A673 (cell line): ENCODE data around the gene WDR19. TPM values are rescaled to one million over a fixed set of nuclear protein-coding genes. Genes with fewer than 3 reads are reported as not detected.

Experiments
- BruUV-seq: library from RNA; stranded (reverse); fragments of 400-500 nt; replicated peaks from 2 replicates; lab custom pipeline; 2021; lab: Mats Ljungman, UMichigan
- CTCF ChIA-PET: fragments of 300-600 bp; sonication (Branson Sonifier 250); formaldehyde crosslinking; loops from one replicate; lab custom pipeline; 2022; ENCODE audit warnings: antibody characterized with exemption; lab: Charles Lee
- POLR2A ChIA-PET: fragments of 300-600 bp; sonication (Branson Sonifier 250); formaldehyde crosslinking; loops from one replicate; lab custom pipeline; 2022; ENCODE audit warnings: antibody characterized with exemption; ENCODE audit not compliant: low non-redundant PET; lab: Charles Lee
- DNase-seq: peaks from one replicate; pipeline ENCODE4 v3.0.0-alpha.2; 2015; ENCODE audit warnings: low spot score
- H3K27ac ChIP-seq: fragments of 200-600 bp; sonication (generic); 2 replicates; pipeline ENCODE4 v1.5.1; 2016; ENCODE audit warnings: mixed run types, low read depth, mild to moderate bottlenecking, mixed read lengths, antibody characterized with exemption, low read length; ENCODE audit not compliant: poor library complexity, severe bottlenecking
- H3K27me3 ChIP-seq: fragments of 200-600 bp; sonication (generic); replicated peaks from 2 replicates; pipeline ENCODE4 v1.6.1; 2017; ENCODE audit warnings: mixed run types, low read depth, mild to moderate bottlenecking, mixed read lengths, antibody characterized with exemption, low read length; ENCODE audit not compliant: insufficient read depth, poor library complexity
- H3K36me3 ChIP-seq: fragments of 200-600 bp; sonication (generic); 2 replicates; pipeline ENCODE4 v1.6.1; 2016; ENCODE audit warnings: mixed run types, mild to moderate bottlenecking, mixed read lengths, antibody characterized with exemption, low read length; ENCODE audit not compliant: insufficient read depth, poor library complexity, severe bottlenecking
- H3K4me1 ChIP-seq: fragments of 200-600 bp; sonication (generic); 2 replicates; pipeline ENCODE4 v1.6.1; 2017; ENCODE audit warnings: mixed run types, mild to moderate bottlenecking, mixed read lengths, antibody characterized with exemption, low read length; ENCODE audit not compliant: insufficient read depth, poor library complexity, severe bottlenecking
- H3K4me3 ChIP-seq: fragments of 200-600 bp; sonication (generic); 2 replicates; pipeline ENCODE4 v1.5.1; 2016; ENCODE audit warnings: low read depth, mixed run types, mild to moderate bottlenecking, mixed read lengths, low read length; ENCODE audit not compliant: poor library complexity, severe bottlenecking
- H3K9me3 ChIP-seq: fragments of 200-600 bp; sonication (generic); 2 replicates; pipeline ENCODE4 v1.6.1; 2016; ENCODE audit warnings: mixed run types, low read depth, mild to moderate bottlenecking, mixed read lengths, antibody characterized with exemption, low read length; ENCODE audit not compliant: poor library complexity, severe bottlenecking
- EZH2 ChIP-seq: fragments of 200-600 bp; sonication (generic); IDR thresholded peaks from 2 replicates; pipeline ENCODE4 v1.6.1; 2017; ENCODE audit warnings: borderline replicate concordance, low read depth, mild to moderate bottlenecking, mixed read lengths, antibody characterized with exemption, low read length; ENCODE audit not compliant: poor library complexity, severe bottlenecking
- intact Hi-C: fragments of 100-400 bp; cut with micrococcal nuclease; formaldehyde crosslinking; loops from one replicate; pipeline ENCODE4 v1.10.0; 2022; ENCODE audit not compliant: unreplicated experiment
- total RNA-seq: library from RNA; stranded (reverse); gene quantifications from 2 replicates; pipeline ENCODE4 v1.2.3, GENCODE V29; 2021
- TF ChIP-seq, protein P1 (sequence below): fragments of 300-800, 200-600 bp; sonication (generic); conservative IDR thresholded peaks from 2 replicates; pipeline ENCODE4 v1.5.1; 2017; ENCODE audit warnings: low read depth, mild to moderate bottlenecking, antibody characterized with exemption, low read length, moderate library complexity, mixed read lengths

The WDR19 gene
- total RNA-seq, 1 experiment from 2014 or later = 33.7 TPM

DNA sequence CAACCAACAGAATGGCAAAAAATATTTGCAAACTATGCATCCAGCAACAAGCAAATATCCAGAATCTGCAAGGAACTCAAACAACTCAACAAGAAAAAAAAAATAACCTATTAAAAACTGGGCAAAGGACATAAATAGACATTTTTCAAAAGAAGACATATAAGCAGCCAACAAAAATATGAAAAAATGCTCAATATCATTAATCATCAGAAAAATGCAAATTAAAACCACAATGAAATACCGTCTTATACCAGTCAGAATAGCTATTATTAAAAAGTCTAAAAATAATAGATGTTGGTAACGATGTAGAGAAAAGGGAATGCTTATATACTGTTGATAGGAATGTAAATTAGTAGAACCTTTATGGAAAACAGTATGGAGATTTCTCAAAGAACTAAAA lies 53.4 kb downstream of the WDR19 start:
- H3K4me1 ChIP-seq = no peaks in the 10 kb centered on the region
- no peak for DNase-seq
- TF ChIP-seq, protein P1, sequence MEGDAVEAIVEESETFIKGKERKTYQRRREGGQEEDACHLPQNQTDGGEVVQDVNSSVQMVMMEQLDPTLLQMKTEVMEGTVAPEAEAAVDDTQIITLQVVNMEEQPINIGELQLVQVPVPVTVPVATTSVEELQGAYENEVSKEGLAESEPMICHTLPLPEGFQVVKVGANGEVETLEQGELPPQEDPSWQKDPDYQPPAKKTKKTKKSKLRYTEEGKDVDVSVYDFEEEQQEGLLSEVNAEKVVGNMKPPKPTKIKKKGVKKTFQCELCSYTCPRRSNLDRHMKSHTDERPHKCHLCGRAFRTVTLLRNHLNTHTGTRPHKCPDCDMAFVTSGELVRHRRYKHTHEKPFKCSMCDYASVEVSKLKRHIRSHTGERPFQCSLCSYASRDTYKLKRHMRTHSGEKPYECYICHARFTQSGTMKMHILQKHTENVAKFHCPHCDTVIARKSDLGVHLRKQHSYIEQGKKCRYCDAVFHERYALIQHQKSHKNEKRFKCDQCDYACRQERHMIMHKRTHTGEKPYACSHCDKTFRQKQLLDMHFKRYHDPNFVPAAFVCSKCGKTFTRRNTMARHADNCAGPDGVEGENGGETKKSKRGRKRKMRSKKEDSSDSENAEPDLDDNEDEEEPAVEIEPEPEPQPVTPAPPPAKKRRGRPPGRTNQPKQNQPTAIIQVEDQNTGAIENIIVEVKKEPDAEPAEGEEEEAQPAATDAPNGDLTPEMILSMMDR = no peak
- TF ChIP-seq EZH2 = no peak
- no peaks in the 10 kb centered on the region for H3K36me3 ChIP-seq
- ChIA-PET POLR2A (no interaction called here), CTCF (no interaction called here)
- no peak overlapping the region for H3K4me3 ChIP-seq
- no peaks in the 10 kb centered on the region for H3K9me3 ChIP-seq
- H3K27ac ChIP-seq = no peak overlapping the region
- intact Hi-C loops = no loop called here
- BruUV-seq = no TSS peak
- H3K27me3 ChIP-seq = no peaks in the 10 kb centered on the region

DNA sequence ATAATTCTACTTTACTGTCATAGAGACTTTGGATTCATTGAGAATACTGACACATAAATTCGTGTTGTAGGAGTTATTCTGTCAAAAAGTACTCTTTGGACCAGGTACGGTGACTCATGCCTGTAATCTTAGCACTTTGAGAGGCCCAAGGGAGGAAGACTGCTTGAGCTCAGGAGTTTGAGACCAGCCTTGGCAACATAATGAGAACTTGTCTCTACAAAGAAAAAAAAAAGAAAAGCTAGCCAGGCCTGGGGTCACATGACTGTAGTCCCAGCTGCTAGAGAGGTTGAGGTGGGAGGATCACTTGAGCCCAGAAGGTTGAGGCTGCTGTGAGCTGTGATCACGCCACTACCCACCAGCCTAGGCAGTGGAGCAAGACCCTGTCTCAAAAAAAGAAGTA lies 54.9 kb downstream of the WDR19 start:
- H3K27me3 ChIP-seq = no peaks in the 10 kb centered on the region
- no peak overlapping the region for H3K27ac ChIP-seq
- H3K9me3 ChIP-seq = no peaks in the 10 kb centered on the region
- H3K4me3 ChIP-seq = no peak overlapping the region
- CTCF ChIA-PET = no interaction called here
- H3K36me3 ChIP-seq = no peaks in the 10 kb centered on the region
- peak; percentile 2 for DNase-seq
- BruUV-seq = no TSS peak
- TF ChIP-seq, protein P1 = no peak
- TF ChIP-seq EZH2 = no peak
- intact Hi-C loops = no loop called here
- no peaks in the 10 kb centered on the region for H3K4me1 ChIP-seq
- POLR2A ChIA-PET = no interaction called here

DNA sequence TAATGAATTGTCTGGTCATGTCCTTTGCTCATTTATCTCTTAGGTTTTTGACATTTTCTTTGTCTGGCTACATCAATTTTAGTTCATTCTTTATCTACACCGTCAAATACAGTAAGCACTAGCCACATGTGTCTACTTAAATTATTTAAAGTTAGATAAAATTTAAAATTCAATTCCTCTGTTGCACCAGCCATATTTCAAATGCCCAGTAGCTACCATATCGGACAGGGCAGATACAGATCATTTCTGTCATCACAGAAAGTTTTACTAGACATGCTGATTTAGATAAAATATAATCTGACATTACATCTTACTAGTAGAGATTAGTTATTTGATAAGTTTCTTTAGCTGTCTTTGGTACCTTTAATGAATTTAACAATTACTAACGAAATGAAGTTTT lies 61.1 kb downstream of the WDR19 start:
- Histone ChIP-seq H3K27ac (no peak overlapping the region), H3K9me3 (no peaks in the 10 kb centered on the region), H3K27me3 (no peaks in the 10 kb centered on the region), H3K4me3 (no peak overlapping the region), H3K36me3 (no peaks in the 10 kb centered on the region), H3K4me1 (no peaks in the 10 kb centered on the region)
- no TSS peak for BruUV-seq
- TF ChIP-seq EZH2 = no peak
- TF ChIP-seq, protein P1 = no peak
- intact Hi-C loops = no loop called here
- POLR2A ChIA-PET = no interaction called here
- CTCF ChIA-PET = no interaction called here
- no peak for DNase-seq
